HG03039 (cell line): ENCODE data around the gene TADA2A.
"Not testable (repeated sequence)": the region's sequence is repeated elsewhere in the genome, so short reads cannot be mapped to it uniquely, and the experiment has no call there.

Experiments used
- ATAC-seq: cut with Tn5 transposase; IDR thresholded peaks from one replicate; pipeline ENCODE4 v1.9.1; 2021; ENCODE audit warnings: mild to moderate bottlenecking, moderate library complexity; ENCODE audit not compliant: unreplicated experiment

The TADA2A gene

DNA sequence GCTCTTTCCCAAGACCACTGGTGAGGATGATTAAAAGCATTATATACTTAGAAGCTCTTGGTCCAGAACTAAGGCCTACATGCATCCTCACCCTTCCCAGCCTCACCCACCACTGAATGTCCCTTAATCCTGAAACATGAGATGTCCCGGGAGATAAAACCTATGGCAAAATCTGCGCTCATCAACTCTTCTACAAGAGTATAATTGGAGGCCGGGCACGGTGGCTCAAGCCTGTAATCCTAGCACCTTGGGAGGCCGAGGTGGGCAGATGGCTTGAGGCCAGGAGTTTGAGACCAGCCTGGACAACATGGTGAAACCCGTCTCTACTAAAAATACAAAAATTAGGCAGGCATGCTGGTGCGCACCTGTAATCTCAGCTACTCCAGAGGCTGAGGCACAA is 13.3 kb upstream of the TADA2A start:
- no peak for ATAC-seq

DNA sequence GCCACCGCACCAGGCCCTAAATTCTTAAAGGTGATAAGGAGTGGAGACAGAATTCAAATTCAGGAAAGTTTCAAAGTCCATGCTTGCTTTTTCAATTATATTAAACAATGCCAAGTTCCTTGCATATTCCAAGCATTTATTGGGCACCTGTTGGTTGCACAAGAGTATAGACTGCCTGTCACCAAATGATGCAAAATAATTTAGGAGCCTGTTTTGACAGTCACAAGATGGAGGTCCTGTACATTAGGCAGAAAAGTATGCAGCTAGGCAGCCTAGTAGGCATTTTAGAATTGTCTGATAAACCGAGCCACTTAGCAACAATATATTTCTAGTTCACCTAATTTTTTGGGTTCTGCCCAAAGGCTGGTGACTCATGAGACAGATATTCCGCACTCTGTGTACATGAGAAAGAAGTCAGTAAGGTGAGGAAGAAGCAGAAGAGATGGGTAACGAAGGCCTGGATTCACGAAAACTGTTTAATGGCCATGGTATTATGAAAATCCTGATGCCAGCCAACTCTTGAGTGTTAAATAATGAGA is 7.4 kb upstream of the TADA2A start:
- no peak for ATAC-seq

DNA sequence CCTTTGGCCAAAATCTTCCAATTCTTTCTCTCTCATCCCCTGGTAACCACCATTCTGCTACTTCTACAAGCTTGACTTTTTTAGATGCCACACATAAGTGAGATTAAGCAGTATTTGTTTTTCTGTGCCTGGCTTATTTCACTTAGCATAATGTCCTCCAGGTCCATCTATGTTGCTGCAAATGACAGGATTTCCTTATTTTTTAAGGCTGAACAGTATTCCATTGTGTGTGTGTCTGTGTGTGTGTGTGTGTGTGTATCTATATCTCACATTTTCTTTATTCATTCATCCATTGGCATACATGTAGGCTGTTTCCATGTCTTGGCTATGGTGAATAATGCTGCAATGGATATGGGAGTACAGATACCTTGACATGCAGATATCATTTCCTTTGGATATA is 6.2 kb upstream of the TADA2A start:
- no peak for ATAC-seq

DNA sequence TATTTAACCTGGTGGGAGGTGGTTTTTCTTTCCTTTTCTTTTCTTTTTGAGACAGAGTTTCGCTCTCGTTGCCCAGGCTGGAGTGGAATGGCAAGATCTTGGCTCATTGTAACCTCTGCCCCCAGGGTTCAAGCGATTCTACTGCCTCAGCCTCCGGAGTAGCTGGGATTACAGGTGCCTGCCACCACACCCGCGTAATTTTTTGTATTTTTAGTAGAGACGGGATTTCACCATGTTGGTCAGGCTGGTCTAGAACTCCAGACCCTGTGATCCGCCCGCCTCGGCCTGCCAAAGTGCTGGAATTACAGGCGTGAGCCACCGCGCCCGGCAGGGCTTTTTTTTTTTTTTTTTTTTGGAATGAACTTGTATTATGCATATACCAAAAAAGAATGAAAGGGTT is 1.2 kb upstream of the TADA2A start:
- ATAC-seq: not testable (repeated sequence)

DNA sequence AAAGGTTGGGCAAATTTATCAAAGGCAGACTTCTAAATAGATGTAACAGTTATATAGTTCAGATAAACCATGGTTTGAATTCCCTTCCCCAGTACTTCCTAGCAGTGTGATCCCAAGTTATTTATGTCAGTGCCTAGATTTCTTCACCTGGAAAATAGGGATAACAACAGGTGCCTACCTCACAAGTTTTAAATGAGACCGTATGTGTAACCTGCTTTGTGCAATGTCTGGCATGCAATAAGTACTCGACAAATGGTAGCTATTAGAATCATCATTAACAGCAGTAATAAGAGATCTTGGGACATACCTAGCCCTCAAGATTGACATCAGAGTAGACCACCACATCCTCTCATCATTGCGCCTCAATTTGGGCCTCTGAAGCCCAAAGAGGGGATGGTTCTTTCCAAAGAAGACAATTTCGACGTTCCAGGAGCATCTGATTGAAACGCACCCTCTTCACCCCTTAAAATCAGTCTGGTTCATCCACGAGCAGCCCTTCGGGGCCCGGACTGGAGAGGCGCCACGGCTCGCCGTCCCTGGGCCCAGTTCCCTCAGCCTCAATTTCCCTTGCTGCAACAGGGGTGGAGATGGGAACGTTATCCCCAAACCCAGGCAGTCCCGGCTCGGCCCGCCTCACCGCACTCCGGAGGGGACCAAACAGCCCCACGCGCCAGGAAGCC is 591 bp upstream of the TADA2A start:
- ATAC-seq: no peak

DNA sequence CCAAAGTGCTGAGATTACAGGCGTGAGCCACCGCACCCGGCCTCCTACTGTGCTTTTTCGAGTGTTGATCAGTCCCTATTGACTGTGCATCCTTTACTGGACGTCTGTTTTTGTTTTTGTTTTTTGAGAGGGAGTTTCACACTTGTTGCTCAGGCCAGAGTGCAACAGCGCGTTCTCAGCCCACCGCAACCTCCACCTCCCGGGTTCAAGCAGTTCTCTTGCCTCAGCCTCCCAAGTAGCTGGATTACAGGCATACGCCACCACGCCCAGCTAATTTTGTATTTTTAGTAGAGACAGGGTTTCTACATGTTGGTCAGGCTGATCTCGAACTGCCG is 1.4 kb downstream of the TADA2A start:
- not testable (repeated sequence) for ATAC-seq

DNA sequence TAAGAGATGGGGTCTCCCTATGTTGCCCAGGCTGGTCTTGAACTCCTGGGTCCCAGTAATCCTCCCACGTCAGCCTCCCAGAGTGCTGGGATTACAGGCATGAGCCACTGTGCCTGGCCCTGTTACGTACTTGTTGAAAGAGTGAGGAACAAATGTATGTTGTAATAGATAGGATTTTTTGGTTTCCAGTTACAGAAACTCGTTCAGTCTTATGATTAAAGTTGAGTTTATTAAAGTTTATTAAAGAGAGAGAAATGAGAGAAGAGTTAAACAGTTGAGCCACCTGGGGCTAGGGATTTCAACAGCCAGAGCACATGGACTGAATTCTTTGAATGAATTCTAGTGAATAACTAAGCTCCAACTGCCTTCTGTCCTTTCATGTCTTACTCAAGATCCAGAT is 3.7 kb downstream of the TADA2A start:
- ATAC-seq: no peak

DNA sequence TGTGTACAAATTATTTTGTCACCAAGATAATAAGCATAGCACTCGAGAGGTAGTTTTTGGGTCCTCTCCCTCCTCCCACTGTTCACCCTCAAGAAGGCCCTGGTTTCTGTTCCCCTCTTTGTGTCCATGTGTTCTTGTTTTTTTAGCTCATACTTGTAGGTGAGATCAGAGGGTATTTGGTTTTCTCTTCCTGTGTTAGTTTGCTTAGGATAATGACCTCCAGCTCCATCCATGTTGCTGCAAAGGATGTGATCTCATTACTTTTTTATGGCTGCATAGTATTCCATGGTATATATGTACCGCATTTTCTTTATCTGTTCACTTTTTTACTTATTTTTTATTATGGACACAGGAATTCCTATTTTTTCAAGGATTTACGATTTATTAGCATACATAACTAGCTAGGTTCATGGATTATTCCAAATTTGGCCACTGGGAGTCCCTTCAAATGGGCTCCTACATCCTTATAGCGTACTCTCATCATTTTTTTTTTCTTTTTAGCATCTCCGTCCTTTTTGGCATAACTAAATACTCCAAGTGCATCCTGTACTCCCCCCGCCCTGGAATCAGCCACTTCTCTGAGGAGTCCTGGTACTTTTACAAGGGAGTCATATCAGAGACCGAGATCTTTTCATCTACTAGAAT is 7.3 kb downstream of the TADA2A start:
- no peak for ATAC-seq

DNA sequence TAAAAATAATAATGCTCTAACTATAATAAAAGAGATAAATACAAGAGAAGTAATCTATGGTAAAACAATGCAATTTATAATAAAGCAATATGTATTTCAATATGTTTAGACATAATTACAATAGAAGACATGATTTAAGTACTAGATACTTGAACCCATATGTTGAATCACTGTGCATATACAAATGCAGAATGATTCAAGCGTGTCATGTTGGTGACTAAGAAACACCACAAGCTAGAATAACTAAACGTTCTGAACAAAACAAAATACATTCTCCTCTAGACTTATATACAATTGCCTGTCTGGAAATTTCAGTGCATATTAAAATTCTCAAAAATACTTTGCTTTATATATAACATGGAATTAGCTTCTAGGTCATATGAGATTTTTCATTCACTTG is 11.2 kb downstream of the TADA2A start:
- no peak for ATAC-seq

DNA sequence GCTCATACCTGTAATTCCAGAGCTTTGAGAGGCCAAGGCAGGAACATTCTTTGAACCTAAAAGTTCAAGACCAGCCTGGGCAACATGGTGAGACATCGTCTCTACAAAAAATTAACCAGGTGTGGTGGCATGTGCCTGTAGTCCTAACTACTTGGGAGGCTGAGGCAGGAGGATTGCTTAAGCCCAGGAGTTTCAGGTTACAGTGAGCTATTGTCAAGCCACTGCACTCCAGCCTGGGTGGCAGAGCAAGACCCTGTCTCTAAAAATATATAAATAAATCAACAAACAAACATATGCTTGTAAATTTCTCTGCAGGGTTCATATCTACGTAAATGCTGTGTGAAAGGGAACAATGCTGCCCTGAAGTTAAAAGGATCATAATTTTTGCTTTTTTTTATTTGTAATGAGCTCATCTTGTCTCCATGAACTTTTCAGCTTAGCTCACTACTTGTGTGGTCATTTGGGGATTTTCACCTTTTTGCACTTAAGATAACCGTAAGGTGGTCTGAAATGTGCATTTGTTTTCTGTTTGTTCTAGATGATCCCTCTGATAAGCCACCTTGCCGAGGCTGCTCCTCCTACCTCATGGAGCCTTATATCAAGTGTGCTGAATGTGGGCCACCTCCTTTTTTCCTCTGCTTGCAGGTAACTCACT is 16.4 kb downstream of the TADA2A start:
- ATAC-seq: no peak

DNA sequence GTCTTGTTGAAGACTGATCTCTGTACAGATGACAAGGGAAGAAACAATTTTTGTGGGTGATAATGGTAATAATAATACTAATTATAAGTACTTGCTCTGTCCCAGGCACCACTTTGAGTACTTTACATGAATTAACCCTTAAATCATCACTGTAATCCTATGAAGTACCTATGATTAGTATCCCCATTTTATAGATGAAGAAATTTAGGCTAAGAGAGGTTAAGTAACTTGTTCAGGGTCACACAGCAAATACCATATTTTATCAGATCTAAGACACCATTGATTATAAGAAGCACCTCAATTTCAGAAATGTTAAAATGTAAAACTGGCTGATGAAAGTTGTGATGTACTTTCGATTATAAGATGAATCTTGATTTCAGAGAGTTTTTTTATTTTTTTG is 18.6 kb downstream of the TADA2A start:
- no peak for ATAC-seq

DNA sequence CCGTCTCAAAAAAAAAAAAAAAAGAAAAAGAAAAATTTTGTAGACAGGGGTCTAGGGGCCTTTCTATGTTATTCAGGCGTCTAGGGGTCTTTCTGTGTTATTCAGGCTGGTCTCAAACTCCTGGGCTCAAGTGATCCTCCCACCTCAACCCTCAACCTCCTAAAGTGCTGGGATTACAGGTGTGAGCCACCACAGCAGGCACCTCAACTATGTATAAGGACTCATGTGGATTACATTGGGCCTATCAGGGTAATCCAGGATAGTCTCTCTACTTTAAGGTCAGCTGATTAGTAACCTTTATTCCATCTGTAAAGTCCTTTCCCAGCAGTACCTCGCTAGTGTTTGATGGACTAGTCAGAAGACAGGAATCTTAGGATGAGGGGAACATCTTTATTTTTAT is 22.4 kb downstream of the TADA2A start:
- no peak for ATAC-seq

DNA sequence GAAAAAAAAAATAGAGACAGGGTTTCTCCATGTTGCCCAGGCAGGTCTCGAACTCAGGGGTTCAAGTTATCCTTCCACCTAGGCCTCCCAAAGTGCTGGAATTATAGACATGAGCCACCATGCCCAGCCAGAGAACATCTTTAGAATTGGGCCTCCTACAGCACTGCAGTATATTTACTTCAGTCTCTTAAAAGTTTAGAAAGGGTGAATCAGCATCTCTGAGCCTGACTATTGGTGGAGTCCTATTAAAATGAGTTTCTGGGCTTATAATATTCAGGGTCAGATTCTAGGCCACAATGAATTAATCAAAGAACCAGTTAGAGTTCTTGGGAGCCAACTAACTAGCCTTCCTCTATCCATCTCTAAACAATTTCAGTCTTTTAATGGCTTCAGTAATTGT is 22.8 kb downstream of the TADA2A start:
- ATAC-seq: no peak

DNA sequence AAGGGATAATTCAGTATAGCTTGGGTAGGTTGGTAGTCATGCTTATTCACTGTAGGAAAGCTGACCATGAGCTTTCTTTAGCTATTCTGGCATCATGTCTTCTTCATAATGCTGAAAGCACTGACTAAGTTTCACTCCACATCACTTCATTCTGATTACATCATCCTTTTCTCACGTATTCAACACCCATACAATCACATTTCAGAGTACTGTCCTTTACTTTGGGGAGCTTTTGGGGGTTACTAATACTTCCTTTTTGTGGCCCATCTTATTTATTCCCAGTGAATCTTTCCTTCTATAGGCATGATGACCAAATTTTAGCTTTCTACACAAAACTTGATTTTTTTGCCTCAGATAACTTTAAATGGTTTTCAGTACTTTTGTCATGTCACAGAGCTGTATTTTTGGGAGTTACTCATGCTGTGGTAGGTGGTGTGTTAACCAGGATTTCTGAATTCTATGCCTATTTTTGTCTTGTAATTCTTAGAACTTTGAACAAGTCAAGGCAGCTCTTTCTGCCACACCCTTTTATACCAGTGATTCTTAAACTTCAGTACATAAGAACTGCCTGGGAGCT is 23.5 kb downstream of the TADA2A start:
- no peak for ATAC-seq

DNA sequence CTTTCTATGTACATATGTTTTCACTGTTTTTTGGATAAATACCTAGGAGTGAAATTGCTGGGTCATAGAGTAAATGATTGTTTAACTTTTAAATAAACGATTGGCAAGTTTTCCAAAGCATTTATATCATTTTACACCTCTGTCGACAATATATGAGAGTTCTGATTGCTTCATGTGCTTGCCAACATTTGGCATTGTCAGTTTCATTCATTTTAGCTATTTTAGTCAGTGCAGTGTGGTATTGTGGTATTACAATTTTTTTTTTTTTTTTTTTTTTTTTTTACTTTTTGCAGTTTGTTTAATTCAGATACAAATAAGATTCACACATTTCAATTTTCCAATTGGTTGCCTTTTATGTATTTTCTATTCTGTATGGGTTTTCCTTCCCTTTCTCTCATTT is 26.0 kb downstream of the TADA2A start:
- ATAC-seq: no peak

DNA sequence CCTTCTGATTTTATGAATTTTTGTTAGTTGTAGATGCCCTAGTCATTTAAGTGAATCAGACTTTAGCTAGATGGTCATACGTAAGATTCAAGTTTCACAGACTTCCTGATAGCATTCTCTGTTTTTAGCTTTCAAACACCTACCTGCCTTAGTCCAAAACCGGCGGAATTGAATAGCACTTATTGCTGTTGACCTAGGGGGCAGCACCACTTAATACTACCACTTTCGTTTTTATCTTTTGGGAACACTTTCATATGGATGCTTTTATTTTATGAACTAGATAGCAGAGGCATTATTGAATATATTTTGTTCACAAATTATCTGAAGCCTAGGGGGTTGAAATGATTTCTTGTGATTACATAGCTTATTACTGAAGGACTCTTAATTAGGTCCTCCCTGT is 31.5 kb downstream of the TADA2A start:
- no peak for ATAC-seq

DNA sequence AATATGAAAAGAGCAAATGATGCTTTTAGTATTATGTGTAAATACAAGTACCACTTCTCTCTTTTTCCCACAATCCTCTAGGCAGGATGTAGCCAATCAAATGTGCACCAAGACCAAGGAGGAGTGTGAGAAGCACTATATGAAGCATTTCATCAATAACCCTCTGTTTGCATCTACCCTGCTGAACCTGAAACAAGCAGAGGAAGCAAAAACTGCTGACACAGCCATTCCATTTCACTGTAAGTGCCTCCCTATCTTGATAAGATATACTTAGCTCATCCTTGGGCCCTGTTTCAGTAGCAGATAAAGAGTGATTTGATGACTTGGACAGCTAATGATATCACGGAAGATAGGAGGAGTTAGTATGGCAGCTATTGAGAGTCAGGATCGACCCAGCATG is 33.7 kb downstream of the TADA2A start:
- no peak for ATAC-seq

DNA sequence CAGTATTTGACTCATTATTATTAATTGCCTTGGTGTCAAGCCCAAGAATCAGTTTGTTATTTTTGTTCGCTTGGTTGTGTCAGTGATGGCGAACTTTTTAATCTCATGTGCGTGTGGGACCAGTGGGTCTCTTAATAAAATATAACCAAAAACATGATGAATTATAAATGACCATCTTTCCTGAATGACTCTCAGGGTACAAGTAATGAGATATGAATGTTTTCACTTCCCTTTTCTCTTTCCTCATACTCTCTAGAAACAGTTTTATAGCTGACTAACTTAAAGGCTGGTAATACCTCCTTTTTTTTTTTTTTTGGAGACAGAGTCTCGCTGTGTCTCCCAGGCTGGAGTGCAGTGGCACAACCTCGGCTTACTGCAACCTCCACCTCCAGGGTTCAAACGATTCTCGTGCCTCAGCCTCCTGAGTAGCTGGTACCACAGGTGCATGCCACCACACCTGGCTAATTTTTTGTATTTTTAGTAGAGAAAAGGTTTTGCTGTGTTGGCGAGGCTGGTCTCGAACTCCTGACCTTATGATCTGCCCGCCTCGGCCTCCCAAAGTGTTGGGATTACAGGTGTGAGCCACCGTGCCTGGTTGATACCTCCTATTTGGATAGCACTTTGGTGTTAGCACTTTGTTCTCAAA is 34.8 kb downstream of the TADA2A start:
- not testable (repeated sequence) for ATAC-seq

DNA sequence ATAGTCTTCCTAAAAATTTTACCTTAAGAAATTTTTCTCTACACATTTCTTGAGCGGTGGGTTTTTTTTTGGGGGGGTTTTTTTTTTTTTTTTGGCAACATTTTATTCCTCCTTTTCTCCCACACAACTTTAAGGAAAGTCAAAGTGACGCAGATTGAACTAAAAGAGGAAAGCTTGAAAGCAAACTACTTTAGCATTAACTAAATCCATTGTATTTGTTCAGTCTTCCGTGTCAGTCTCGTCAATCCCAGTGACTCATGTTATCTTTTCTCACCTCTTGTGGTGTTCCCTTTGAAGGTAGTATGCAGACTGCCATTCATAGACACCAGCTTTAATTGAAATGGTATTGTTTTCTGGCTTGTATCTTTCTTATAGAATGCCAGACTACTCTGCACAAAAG is 39.3 kb downstream of the TADA2A start:
- no peak for ATAC-seq

DNA sequence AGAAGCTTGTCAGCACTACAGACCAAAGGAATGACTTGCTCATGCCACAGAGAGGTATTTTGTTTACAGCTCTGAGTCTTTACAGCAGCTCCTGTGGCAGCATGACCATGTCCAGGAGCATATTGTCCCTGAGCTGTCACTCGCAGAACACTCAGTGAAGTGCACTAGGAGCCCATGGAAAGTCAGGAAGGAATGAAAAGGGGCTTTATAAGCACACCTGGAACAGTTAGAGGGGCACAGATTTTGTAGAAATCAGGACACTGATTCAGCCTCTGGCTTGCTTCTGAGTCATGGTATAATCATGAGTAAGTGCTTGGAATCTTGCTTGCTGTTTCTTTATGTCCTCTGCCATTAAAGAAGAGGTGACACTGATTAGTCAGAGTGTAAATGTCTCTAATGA is 41.0 kb downstream of the TADA2A start:
- no peak for ATAC-seq

DNA sequence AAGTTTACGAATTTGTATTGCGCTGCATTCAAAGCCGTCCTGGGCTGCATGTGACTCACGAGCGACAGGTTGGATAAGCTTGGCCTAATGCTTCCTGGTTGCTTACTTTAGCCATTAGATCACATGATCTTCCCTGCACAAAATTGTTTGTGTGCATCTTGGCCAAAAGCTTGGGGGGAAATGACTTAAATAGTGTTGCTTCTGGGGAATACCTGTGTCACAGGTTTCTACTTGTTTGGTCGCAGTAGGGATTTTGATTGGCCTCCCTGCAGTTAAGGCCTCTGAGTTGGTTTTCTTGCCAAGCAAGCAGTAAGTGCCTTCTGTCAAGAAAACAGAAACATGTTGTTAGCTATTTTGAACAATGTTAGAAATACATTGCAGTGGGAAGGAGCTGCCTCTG is 43.4 kb downstream of the TADA2A start:
- no peak for ATAC-seq
